Endothelial cell of umbilical vein (primary cell): ENCODE measurements around the gene MCF2L. TPM values are rescaled to one million over a fixed set of nuclear protein-coding genes. Genes with fewer than 3 reads are reported as not detected.

ENCODE experiments used
- BruUV-seq: library from RNA; stranded (reverse); fragments of 400-500 nt; replicated peaks from 2 replicates; lab custom pipeline; 2021; lab: Mats Ljungman, UMichigan
- CTCF ChIA-PET: fragments of 300-600, 350-600 bp; sonication (Branson Sonifier 250); formaldehyde crosslinking; loops from one replicate; lab custom pipeline; 2021; ENCODE audit warnings: antibody characterized with exemption, inconsistent platforms; lab: Charles Lee
- POLR2A ChIA-PET: fragments of 300-600, 350-600 bp; sonication (Branson Sonifier 250); formaldehyde crosslinking; loops from one replicate; lab custom pipeline; 2021; ENCODE audit warnings: antibody characterized with exemption, inconsistent platforms; lab: Charles Lee
- DNase-seq: peaks from one replicate; pipeline ENCODE4 v3.0.0-alpha.2; 2011; ENCODE audit warnings: low read depth, low spot score
- FAIRE-seq: peaks from 2 replicates; lab custom pipeline; 2011; peaks lifted over from hg19 to GRCh38; lab: Jason Lieb, UNC
- H2AFZ ChIP-seq: 2 replicates; pipeline ENCODE4 v1.6.0; 2012; ENCODE audit warnings: low read depth, low read length, control low read depth, inconsistent platforms
- H3K27ac ChIP-seq: 2 replicates; pipeline ENCODE4 v1.5.1; 2011; ENCODE audit warnings: low read depth, mild to moderate bottlenecking, control low read depth, low read length, moderate library complexity; ENCODE audit not compliant: insufficient read depth
- H3K27me3 ChIP-seq, 2 experiments: 2 replicates each; pipeline versions ENCODE4 v1.6.0 to v1.6.1; 2011; ENCODE audit warnings: low read length in 2 of 2, mixed read lengths in 1 of 2; ENCODE audit not compliant: control insufficient read depth in 2 of 2, insufficient read depth in 2 of 2
- H3K36me3 ChIP-seq, 2 experiments: 2 replicates in 1 of 2; 3 replicates in 1 of 2; pipeline ENCODE4 v1.5.1; 2011; ENCODE audit warnings: low read length in 2 of 2, mild to moderate bottlenecking in 1 of 2, moderate library complexity in 1 of 2; ENCODE audit not compliant: control insufficient read depth in 2 of 2, insufficient read depth in 2 of 2; ENCODE audit errors: extremely low read depth in 1 of 2
- H3K4me1 ChIP-seq: 3 replicates; pipeline ENCODE4 v1.5.1; 2011; ENCODE audit warnings: mild to moderate bottlenecking, low read length; ENCODE audit not compliant: control insufficient read depth, insufficient read depth; ENCODE audit errors: extremely low read depth
- H3K4me2 ChIP-seq: 2 replicates; pipeline ENCODE4 v1.6.1; 2011; ENCODE audit warnings: low read length, control low read depth, mixed read lengths; ENCODE audit not compliant: insufficient read depth
- H3K4me3 ChIP-seq, 3 experiments: fragments of 200-600 bp in 1 of 3; sonication (generic), shearing (Covaris generic) in 1 of 3; replicated peaks in 1 of 3; 2 replicates each; pipeline ENCODE4 v1.5.1; 2011 to 2016; ENCODE audit warnings: control low read depth in 3 of 3, low read length in 3 of 3, mild to moderate bottlenecking in 2 of 3, inconsistent platforms in 1 of 3, low read depth in 1 of 3, moderate library complexity in 1 of 3; ENCODE audit not compliant: insufficient read depth in 1 of 3
- H3K79me2 ChIP-seq: 2 replicates; pipeline ENCODE4 v1.6.0; 2012; ENCODE audit warnings: low read length, inconsistent platforms; ENCODE audit not compliant: control insufficient read depth, insufficient read depth
- H3K9ac ChIP-seq: replicated peaks from 2 replicates; pipeline ENCODE3; 2011; ENCODE audit warnings: low read length, control low read depth; ENCODE audit not compliant: insufficient read depth; ENCODE audit errors: extremely low read depth
- H3K9me1 ChIP-seq: replicated peaks from 3 replicates; pipeline ENCODE4 v1.6.0; 2011; ENCODE audit warnings: mild to moderate bottlenecking, low read length; ENCODE audit not compliant: control insufficient read depth, insufficient read depth; ENCODE audit errors: extremely low read depth
- H3K9me3 ChIP-seq: replicated peaks from 2 replicates; pipeline ENCODE4 v1.5.1; 2012; ENCODE audit warnings: low read length, inconsistent platforms; ENCODE audit not compliant: control insufficient read depth, insufficient read depth
- H4K20me1 ChIP-seq: replicated peaks from 2 replicates; pipeline ENCODE3; 2011; ENCODE audit warnings: mild to moderate bottlenecking, low read length; ENCODE audit not compliant: control insufficient read depth, insufficient read depth; ENCODE audit errors: extremely low read depth
- EZH2 ChIP-seq: IDR thresholded peaks from 2 replicates; pipeline ENCODE4 v1.6.1; 2012; ENCODE audit warnings: borderline replicate concordance, low read depth, mild to moderate bottlenecking, moderate library complexity, low read length, inconsistent platforms; ENCODE audit not compliant: severe bottlenecking
- FOS ChIP-seq: IDR thresholded peaks from 2 replicates; pipeline ENCODE4 v1.6.1; 2011; ENCODE audit warnings: mild to moderate bottlenecking, low read length, moderate library complexity, borderline replicate concordance; ENCODE audit not compliant: insufficient read depth
- GATA2 ChIP-seq: IDR thresholded peaks from 2 replicates; pipeline ENCODE4 v1.7.0; 2011; ENCODE audit warnings: low read depth, mild to moderate bottlenecking, moderate library complexity, mixed read lengths, low read length; ENCODE audit not compliant: insufficient read length, insufficient read depth
- JUN ChIP-seq: IDR thresholded peaks from 2 replicates; pipeline ENCODE4 v1.6.1; 2011; ENCODE audit warnings: borderline replicate concordance, low read depth; ENCODE audit not compliant: insufficient read length, insufficient read depth
- MYC ChIP-seq: IDR thresholded peaks from one replicate; pipeline ENCODE4 v1.6.1; 2011; ENCODE audit warnings: mild to moderate bottlenecking, low read depth, low read length
- POLR2A ChIP-seq: IDR thresholded peaks from 2 replicates; pipeline ENCODE4 v1.6.1; 2012; ENCODE audit warnings: low read depth, mild to moderate bottlenecking, control low read depth, low read length
- POLR2AphosphoS5 ChIP-seq: IDR thresholded peaks from 2 replicates; pipeline ENCODE4 v1.6.1; 2012; ENCODE audit warnings: low read depth, mild to moderate bottlenecking, control low read depth, low read length, moderate library complexity; ENCODE audit not compliant: insufficient read depth
- dilution Hi-C: fragments of 300-500 bp; cut with MboI; formaldehyde crosslinking; loops from one replicate; pipeline ENCODE4 v1.15.0; 2019; ENCODE audit warnings: low sequenced_read_pairs; ENCODE audit not compliant: extremely low pct_ligation_motif_present
- intact Hi-C: fragments of 100-400 bp; cut with micrococcal nuclease; formaldehyde crosslinking; loops from one replicate; pipeline ENCODE4 v1.10.0; 2022
- polyA plus RNA-seq, 4 experiments: library from polyadenylated mRNA; depleted of rRNA in 3 of 4; stranded (reverse) in 3 of 4; unstranded in 1 of 4; fragments of >200 nt; gene quantifications; 2 replicates each; pipeline versions ENCODE4 v1.2.1 to v1.2.3, GENCODE V29; 2011 to 2012; ENCODE audit warnings: missing spikeins in 1 of 4
- total RNA-seq: library from RNA; stranded (reverse); gene quantifications from 2 replicates; pipeline ENCODE4 v1.2.3, GENCODE V29; 2021
- TF ChIP-seq, protein P1 (sequence below): IDR thresholded peaks from 2 replicates; pipeline ENCODE4 v1.6.1; 2011; ENCODE audit not compliant: insufficient read depth, insufficient read length
- TF ChIP-seq, protein P2 (sequence below), 2 donors: IDR thresholded peaks; 1 replicate in 1 of 2; 2 replicates in 1 of 2; pipeline ENCODE4 v1.5.1; 2011; ENCODE audit warnings: low read length in 2 of 2, mild to moderate bottlenecking in 2 of 2, moderate library complexity in 2 of 2, control low read depth in 1 of 2, inconsistent platforms in 1 of 2, low read depth in 1 of 2; ENCODE audit not compliant: insufficient read depth in 1 of 2; ENCODE audit errors: extremely low read depth in 1 of 2

The MCF2L gene
- total and polyA plus RNA-seq, 2 donors (not counting 3 experiments of a cell fraction or from before 2014, with no cell fraction given), result 0.33 to 0.58 TPM

DNA sequence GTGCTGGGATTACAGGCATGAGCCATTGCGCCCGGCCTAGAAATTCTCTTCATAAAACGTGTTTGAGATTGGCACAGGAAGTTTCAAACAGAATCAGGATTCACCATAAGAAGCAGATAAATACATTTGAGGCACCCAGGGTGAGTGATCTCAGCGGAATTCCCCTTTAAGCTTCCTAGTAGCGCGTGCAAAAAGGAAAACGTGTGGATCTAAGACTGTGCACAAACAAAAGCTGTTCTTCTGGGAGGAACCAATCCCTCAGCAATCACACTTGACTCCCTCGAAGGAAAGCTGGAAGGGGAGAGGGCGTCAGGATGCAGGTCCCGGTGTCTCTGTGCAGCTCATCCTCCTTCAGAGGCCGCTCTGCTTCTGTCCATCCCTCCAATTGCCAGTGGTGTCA is 15.5 kb downstream of the MCF2L start:
- no peak for FAIRE-seq
- CTCF ChIA-PET, result no interaction called here
- BruUV-seq, result no TSS peak

More for the DNA sequence above, 15.5 kb downstream of the MCF2L start:
- TF ChIP-seq JUN (no peak), FOS (no peak), POLR2AphosphoS5 (no peak), MYC (no peak), POLR2A (no peak), EZH2 (no peak), GATA2 (no peak)
- TF ChIP-seq, protein P1, sequence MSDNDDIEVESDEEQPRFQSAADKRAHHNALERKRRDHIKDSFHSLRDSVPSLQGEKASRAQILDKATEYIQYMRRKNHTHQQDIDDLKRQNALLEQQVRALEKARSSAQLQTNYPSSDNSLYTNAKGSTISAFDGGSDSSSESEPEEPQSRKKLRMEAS, result no peak
- TF ChIP-seq, protein P2, sequence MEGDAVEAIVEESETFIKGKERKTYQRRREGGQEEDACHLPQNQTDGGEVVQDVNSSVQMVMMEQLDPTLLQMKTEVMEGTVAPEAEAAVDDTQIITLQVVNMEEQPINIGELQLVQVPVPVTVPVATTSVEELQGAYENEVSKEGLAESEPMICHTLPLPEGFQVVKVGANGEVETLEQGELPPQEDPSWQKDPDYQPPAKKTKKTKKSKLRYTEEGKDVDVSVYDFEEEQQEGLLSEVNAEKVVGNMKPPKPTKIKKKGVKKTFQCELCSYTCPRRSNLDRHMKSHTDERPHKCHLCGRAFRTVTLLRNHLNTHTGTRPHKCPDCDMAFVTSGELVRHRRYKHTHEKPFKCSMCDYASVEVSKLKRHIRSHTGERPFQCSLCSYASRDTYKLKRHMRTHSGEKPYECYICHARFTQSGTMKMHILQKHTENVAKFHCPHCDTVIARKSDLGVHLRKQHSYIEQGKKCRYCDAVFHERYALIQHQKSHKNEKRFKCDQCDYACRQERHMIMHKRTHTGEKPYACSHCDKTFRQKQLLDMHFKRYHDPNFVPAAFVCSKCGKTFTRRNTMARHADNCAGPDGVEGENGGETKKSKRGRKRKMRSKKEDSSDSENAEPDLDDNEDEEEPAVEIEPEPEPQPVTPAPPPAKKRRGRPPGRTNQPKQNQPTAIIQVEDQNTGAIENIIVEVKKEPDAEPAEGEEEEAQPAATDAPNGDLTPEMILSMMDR (IDR thresholded peaks at IDR 0.05; ENCODE audit: extremely low read depth in 1 of 2, insufficient read depth in 1 of 2, low read depth in 1 of 2, low read length in 2 of 2), result no peak
- Histone ChIP-seq H3K9ac (no peak overlapping the region), H3K9me1 (no peaks in the 10 kb centered on the region), H3K9me3 (no peaks in the 10 kb centered on the region), H3K27ac (no peak overlapping the region), H3K4me1 (no peaks in the 10 kb centered on the region), H3K27me3 (no peaks in the 10 kb centered on the region), H3K4me3 (no peak overlapping the region), H3K79me2 (no peaks in the 10 kb centered on the region), H4K20me1 (no peaks in the 10 kb centered on the region), H2AFZ (no peak overlapping the region), H3K36me3 (no peaks in the 10 kb centered on the region), H3K4me2 (no peak overlapping the region)
- DNase-seq, result no peak
- POLR2A ChIA-PET, result interaction anchor here (0.7 kb wide), 1 partner anchor 25 kb away, joined by 5 read pairs; no protein-coding TSS in a partner anchor
- dilution Hi-C loops, result no loop called here
- intact Hi-C loops, result no loop called here
